SK-N-MC (cell line): ENCODE measurements around the gene TTC31.

Source experiments
- EZH2 ChIP-seq: fragments of 200-600 bp; sonication (generic); IDR thresholded peaks from one replicate; pipeline ENCODE4 v1.6.1; 2017; ENCODE audit warnings: antibody characterized with exemption
- POLR2AphosphoS5 ChIP-seq: IDR thresholded peaks from 2 replicates; pipeline ENCODE4 v1.6.1; 2012; ENCODE audit warnings: mild to moderate bottlenecking, low read depth, low read length, borderline replicate concordance

DNA sequence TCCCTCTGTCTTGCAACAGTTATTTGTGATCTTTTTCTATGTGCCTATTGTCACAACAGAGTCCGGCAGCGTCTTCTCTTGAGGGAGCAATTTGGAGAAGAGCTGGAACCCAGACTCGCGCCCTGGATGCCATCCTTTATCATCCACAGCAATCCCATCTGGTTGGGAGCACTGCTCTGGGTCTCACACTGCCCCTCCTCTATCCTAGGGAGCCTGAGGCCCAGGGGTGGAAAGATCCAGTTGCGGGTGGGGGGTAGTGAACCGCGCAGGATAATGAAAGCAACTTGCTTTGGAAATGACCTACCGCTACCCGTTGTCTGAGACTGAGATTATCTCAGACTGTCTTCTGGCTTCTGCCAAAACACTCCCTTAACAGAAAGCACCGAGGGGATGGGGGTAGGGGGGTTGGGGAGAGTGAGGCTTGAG, 23.9 kb upstream of the TTC31 start:
- TF ChIP-seq POLR2AphosphoS5 (no peak), EZH2 (no peak)
